Panc1 (cell line): ENCODE measurements around the gene GMEB2. TPM values are rescaled to one million over a fixed set of nuclear protein-coding genes. Genes with fewer than 3 reads are reported as not detected.

Experiments
- ATAC-seq: fragments of 200-7000 bp; cut with Tn5 transposase; 2 replicates; pipeline ENCODE4 v1.9.1; 2020; ENCODE audit warnings: mild to moderate bottlenecking, moderate library complexity
- BruUV-seq: library from RNA; stranded (reverse); fragments of 400-500 nt; replicated peaks from 2 replicates; lab custom pipeline; 2021; lab: Mats Ljungman, UMichigan
- CTCF ChIA-PET: fragments of 300-600 bp; sonication (Branson Sonifier 250); formaldehyde crosslinking; loops from one replicate; lab custom pipeline; 2022; ENCODE audit warnings: antibody characterized with exemption; lab: Charles Lee
- POLR2A ChIA-PET: fragments of 300-600 bp; sonication (Branson Sonifier 250); formaldehyde crosslinking; loops from one replicate; lab custom pipeline; 2022; ENCODE audit warnings: antibody characterized with exemption; lab: Charles Lee
- DNase-seq: peaks from one replicate; pipeline ENCODE4 v3.0.0-alpha.2; 2010; ENCODE audit warnings: low read depth, low spot score
- H3K27ac ChIP-seq: 2 replicates; pipeline ENCODE4 v1.5.1; 2011; ENCODE audit warnings: mild to moderate bottlenecking, low read length, inconsistent platforms
- H3K27me3 ChIP-seq: fragments of 200-500 bp; sonication (Bioruptor generic); 2 replicates; pipeline ENCODE4 v1.6.0; 2014; ENCODE audit warnings: low read length, inconsistent platforms; ENCODE audit not compliant: control insufficient read depth, insufficient read depth
- H3K36me3 ChIP-seq: fragments of 200-500 bp; sonication (Bioruptor generic); 2 replicates; pipeline ENCODE4 v1.5.1; 2014; ENCODE audit warnings: inconsistent platforms, mild to moderate bottlenecking, low read length, moderate library complexity; ENCODE audit not compliant: control insufficient read depth, insufficient read depth
- H3K4me1 ChIP-seq: 2 replicates; pipeline ENCODE4 v1.5.1; 2011; ENCODE audit warnings: inconsistent platforms, mild to moderate bottlenecking, low read length, moderate library complexity; ENCODE audit not compliant: control insufficient read depth, insufficient read depth
- H3K4me3 ChIP-seq, 2 experiments: 2 replicates each; pipeline ENCODE4 v1.5.1; 2011 to 2012; ENCODE audit warnings: low read depth in 2 of 2, low read length in 2 of 2, mild to moderate bottlenecking in 2 of 2, inconsistent platforms in 1 of 2, moderate library complexity in 1 of 2
- H3K9me3 ChIP-seq: fragments of 200-500 bp; sonication (Bioruptor generic); 2 replicates; pipeline ENCODE4 v1.5.1; 2014; ENCODE audit warnings: low read depth, mild to moderate bottlenecking, inconsistent platforms, low read length, moderate library complexity; ENCODE audit not compliant: control insufficient read depth, insufficient read depth
- CTCF ChIP-seq: fragments of 450-650 bp; IDR thresholded peaks from 2 replicates; pipeline ENCODE4 v1.5.1; 2017; ENCODE audit warnings: mild to moderate bottlenecking
- POLR2AphosphoS5 ChIP-seq: IDR thresholded peaks from 2 replicates; pipeline ENCODE4 v1.6.1; 2012; ENCODE audit warnings: mild to moderate bottlenecking, low read depth, low read length, moderate library complexity
- REST ChIP-seq, 2 experiments: IDR thresholded peaks; 2 replicates each; pipeline ENCODE4 v1.6.1; 2011 to 2012; ENCODE audit warnings: low read depth in 2 of 2, control low read depth in 1 of 2, low read length in 1 of 2, mild to moderate bottlenecking in 1 of 2, moderate library complexity in 1 of 2; ENCODE audit not compliant: insufficient read depth in 1 of 2
- SIN3A ChIP-seq: IDR thresholded peaks from 2 replicates; pipeline ENCODE4 v1.6.1; 2012; ENCODE audit warnings: low read depth, mild to moderate bottlenecking, low read length, moderate library complexity, borderline replicate concordance; ENCODE audit not compliant: insufficient read depth
- TCF7L2 ChIP-seq: IDR thresholded peaks from 2 replicates; pipeline ENCODE4 v1.6.1; 2011; ENCODE audit warnings: mild to moderate bottlenecking, low read depth, low read length, inconsistent platforms
- in situ Hi-C: cut with HindIII; loops from 2 replicates; pipeline ENCODE4 v1.10.0; 2016; ENCODE audit warnings: low sequenced_read_pairs, low pct_unique_long_range_greater_than_20kb
- intact Hi-C: fragments of 100-400 bp; cut with micrococcal nuclease; formaldehyde crosslinking; loops from one replicate; pipeline ENCODE4 v1.10.0; 2022; ENCODE audit not compliant: unreplicated experiment
- total RNA-seq: library from RNA; stranded (reverse); gene quantifications from one replicate; pipeline ENCODE4 v1.2.1, GENCODE V29; 2021; ENCODE audit not compliant: unreplicated experiment

Gene GMEB2
- total RNA-seq, 1 experiment from 2014 or later: 13.1 TPM

- intact Hi-C loops (no loop called here), in situ Hi-C loops (no loop called here)
- no peaks in the 10 kb centered on the region for H3K9me3 ChIP-seq
- CTCF ChIA-PET: no interaction called here
- POLR2A ChIA-PET: no interaction called here
- TF ChIP-seq SIN3A: no peak
- no peak for TF ChIP-seq CTCF
- TF ChIP-seq REST (IDR thresholded peaks at IDR 0.05; ENCODE audit: insufficient read depth in 1 of 2, low read depth in 2 of 2, low read length in 1 of 2): no peak
- TF ChIP-seq TCF7L2: no peak
- no peak for TF ChIP-seq POLR2AphosphoS5
- no peak overlapping the region for H3K27ac ChIP-seq
- BruUV-seq: no TSS peak
- H3K4me1 ChIP-seq: no peaks in the 10 kb centered on the region
- no peak overlapping the region for H3K4me3 ChIP-seq
- no peaks in the 10 kb centered on the region for H3K36me3 ChIP-seq
- DNase-seq (no peak), ATAC-seq (no peak)
- H3K27me3 ChIP-seq: no peaks in the 10 kb centered on the region
These were observed 61.1 kb downstream of the GMEB2 start for GRCh38 chr20:63565699-63566335.

GRCh38 chr20:63565021-63565698 lies 61.7 kb downstream of the GMEB2 start:
- no peak for TF ChIP-seq TCF7L2
- no peak for TF ChIP-seq SIN3A
- no peak for TF ChIP-seq POLR2AphosphoS5
- no peak for TF ChIP-seq CTCF
- TF ChIP-seq REST (IDR thresholded peaks at IDR 0.05; ENCODE audit: insufficient read depth in 1 of 2, low read depth in 2 of 2, low read length in 1 of 2): no peak
- H3K4me1 ChIP-seq: no peaks in the 10 kb centered on the region
- no peak overlapping the region for H3K27ac ChIP-seq
- ATAC-seq: no peak
- H3K36me3 ChIP-seq: no peaks in the 10 kb centered on the region
- no peaks in the 10 kb centered on the region for H3K27me3 ChIP-seq
- no peak overlapping the region for H3K4me3 ChIP-seq
- no peaks in the 10 kb centered on the region for H3K9me3 ChIP-seq
- no peak for DNase-seq
- intact Hi-C loops (no loop called here), in situ Hi-C loops (no loop called here)
- no TSS peak for BruUV-seq
- CTCF ChIA-PET: no interaction called here
- POLR2A ChIA-PET: no interaction called here
